ENCODE results near the gene ANKS1A.

GRCh38 chr6:34890533-34890925, 1.5 kb downstream of the ANKS1A start:
- TF ChIP-seq MYC (IDR thresholded peaks at IDR 0.05; ENCODE audit: borderline replicate concordance, low read length) (no peak), ZFP36 (IDR thresholded peaks at IDR 0.05; ENCODE audit: borderline replicate concordance, partially characterized antibody) (no peak), CTCF (IDR thresholded peaks at IDR 0.05) (no peak), SMC3 (IDR thresholded peaks at IDR 0.05) (no peak), FOSL2 (IDR thresholded peaks at IDR 0.05) (no peak), FOSL2 (CRISPR knock-in tag; IDR thresholded peaks at IDR 0.05) (no peak)

Data from A549 (cell line).